HG03095 (cell line): ENCODE measurements around the gene SHC3.

ENCODE experiments used
- ATAC-seq: cut with Tn5 transposase; IDR thresholded peaks from one replicate; pipeline ENCODE4 v1.9.1; 2021; ENCODE audit warnings: moderate library complexity; ENCODE audit not compliant: unreplicated experiment

The SHC3 gene

DNA sequence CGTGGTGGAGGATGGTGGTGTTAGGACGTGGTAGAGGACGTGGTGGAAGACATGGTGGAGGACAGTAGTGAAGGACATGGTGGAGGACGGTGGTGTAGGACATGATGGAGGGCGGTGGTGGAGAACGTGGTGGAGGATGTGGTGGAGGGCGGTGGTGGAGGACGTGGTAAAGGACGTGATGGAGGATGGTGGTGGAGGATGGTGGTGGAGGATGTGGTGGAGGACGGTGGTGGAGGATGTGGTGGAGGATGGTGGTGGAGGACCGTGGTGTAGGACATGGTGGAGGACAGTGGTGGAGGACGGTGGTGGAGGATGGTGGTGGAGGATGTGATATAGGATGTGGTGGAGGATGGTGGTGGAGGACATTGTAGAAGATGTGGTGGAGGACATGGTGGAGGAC is 119.7 kb downstream of the SHC3 start:
- ATAC-seq, result no peak

DNA sequence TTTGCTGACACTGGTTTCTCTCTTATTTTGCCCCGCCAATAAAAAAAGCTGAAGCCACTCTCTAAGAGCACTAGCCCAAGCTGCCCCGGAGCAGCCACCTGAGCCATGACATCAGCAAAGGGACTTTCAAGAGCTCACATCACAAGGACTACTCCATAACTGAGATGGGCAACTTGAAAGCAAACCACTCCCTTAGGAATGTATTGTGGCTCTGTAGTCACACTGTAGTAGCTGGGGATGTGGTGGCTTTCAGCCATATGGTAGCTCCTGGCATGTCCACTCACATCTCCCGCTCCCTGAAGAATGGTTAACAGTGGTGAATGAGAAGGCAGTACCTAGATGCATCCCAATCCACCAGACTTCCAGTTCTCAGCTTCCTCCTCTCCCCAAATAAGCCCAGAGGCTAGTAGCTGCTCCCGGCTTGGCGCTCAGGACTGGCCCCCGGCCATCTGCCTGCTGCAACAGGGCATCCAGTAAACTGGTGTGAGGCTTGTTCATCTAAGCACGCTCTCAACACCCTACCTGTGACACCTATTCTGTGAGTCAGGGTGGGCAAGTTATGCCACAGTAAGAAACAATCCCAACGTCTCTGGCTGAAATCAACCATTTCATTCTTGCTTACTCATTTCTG is 123.6 kb downstream of the SHC3 start:
- no peak for ATAC-seq

DNA sequence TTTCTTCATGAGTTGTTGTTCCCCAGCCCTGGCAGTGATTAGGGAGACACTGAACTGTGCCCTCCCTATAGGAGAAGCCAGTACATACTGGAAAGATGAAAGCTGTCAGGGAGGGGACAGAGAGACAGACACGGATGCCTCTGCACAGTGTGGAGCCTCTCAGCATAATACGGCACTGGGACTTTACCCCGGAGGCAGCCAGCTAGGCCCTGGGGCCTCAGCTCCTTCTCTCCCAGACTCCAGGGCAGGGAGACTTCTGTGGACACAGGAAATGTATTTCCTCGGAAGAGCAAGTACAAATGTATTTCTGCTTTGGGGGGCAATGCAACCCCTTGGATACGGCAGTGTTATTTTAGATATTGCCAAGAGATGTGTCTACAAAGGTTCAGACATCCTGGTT is 125.3 kb downstream of the SHC3 start:
- ATAC-seq, result no peak

DNA sequence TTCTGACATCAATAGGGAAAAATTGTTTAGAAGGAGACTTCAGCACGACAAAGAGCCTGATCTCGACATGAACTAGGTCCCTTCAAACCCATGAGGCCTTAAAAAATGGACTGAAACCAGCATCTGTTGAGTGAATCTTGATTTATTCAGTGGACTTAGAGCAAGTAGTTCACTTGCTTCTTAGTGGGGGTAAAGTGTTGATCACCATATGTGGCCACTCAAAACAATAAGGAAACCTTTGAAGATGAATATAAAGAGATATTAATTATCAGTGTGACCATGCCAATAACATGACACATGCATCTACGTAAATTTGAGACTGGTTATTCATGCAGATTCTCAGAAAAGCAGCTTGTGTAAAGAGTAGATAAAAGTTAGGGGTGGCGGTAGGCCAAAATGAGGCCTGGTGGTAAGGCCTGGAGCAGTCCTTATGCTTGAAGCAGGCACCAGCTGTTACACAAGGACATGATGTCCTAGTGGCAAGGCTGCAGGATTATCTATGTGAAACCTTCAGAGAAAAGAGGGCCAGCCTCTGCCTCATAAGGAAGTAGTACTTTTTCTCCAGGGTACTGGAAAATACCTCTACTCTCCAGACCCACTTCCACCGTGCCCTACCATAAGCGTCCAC is 126.0 kb downstream of the SHC3 start:
- no peak for ATAC-seq

DNA sequence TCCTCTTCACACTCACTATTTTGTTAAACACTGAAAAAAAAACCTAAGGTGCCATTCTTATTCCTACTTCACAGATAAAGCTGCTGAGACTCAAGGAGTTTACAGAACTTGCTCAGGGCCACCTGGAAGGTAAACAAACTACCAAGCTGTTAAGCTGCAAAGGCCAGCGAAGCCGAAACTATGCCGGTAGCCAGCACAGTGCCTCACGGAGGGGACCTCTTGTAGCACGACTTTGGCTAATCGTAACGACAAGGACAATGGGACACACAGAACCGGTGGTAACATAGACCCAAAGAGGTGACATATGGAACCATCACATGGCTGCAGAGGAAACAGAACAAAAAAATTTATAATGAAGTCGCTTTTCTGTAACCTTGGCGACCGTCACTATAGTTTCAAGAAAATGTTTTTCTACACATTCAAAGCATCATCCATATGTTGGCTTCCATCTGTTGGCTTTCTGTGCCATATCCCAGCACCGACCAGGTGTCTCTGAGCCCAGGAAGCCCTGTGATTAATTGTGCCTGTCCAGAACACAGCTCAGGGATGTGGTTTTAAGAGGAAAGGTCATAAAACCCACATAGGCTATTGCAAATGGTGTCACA is 127.1 kb downstream of the SHC3 start:
- ATAC-seq, result no peak

DNA sequence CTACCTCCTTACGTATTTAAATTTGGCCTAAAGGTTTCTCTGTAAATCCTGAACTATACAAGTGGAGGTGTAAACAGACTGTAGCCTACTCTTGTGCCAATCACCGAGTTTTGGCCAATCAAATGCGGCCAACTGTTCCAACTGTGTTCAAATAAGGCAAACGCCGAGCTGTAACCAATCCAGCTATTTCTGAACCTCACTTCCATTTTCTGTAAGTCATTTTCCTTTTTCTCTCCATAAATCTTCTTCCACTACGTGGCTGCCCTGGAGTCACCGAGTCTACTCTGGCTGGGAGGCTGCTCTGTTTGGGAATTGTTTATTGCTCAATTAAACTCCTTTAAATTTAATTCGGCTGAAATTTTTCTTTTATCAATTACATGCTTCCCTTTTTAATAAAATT is 129.0 kb downstream of the SHC3 start:
- ATAC-seq, result no peak

DNA sequence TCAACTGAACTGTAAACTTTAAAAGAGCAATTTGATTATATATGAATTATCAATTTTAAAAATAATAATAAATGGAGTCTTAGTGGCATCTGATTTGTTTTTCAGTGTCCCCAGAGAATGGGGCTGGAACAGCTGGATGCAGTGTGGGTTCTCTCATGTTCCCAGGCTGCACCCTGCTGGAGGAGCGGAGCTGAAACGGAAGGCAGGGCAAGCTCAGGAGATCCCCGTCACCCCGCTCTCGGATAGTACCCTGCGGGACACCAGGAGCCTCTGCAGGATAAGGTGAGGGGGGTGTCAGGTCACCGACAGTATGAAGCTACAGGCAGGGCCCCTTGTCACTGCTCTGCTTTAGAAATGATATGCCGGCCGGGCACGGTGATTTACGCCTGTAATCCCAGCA is 130.0 kb downstream of the SHC3 start:
- no peak for ATAC-seq

DNA sequence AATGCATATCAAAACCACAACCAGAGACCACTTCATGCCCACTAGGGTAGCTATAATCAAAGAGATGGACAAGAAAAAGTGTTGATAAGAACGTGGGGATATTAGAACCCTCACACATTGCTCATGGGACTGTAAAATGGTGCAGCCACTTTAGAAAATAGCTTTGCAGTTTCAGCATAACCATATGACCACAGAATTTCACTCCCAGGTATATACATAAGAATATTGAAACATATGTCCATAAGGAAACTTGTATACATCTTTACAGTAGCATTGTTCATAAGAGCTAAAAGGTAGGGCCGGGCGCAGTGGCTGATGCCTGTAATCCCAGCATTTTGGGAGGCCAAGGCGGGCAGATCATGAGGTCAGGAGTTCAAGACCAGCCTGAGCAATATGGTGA is 131.0 kb downstream of the SHC3 start:
- no peak for ATAC-seq

DNA sequence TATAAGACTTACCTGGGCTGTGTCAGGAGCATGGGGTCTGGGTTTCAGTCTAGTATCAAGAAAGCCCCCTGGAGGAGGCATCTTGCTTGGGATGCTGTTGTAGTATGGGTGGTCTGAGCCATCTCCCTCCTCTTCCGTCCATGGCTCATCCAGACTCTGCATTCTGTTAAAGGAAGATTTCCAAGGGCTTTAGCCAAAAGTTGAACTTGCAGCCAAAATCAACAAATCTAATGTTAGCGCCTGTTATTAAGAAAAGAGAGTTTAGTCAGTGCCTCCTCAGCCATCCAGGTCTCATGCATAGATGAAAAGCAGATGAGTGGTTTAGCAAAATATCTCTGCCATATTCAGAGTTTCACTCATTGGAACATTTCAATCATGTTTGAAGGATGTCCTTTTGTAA is 131.8 kb downstream of the SHC3 start:
- ATAC-seq, result no peak

DNA sequence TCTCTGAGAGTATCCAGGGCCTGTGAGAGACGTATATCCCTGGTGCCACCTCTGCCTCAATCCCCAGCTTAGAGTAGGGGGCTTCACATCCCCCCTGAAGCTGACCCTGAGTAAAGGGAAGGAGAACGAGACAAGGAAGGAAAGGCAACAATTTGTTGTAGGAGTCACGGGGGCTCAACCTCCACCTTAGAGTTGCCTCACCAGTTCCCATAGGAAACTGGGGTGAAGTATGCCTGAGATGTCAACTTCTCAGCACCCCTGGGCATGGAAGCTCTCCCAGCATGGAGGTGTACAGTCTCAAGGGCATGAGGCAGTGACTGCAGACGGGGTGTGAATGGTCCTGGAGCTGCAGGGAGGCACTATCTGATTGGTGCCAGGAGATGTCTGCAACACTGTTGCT is 133.7 kb downstream of the SHC3 start:
- no peak for ATAC-seq

DNA sequence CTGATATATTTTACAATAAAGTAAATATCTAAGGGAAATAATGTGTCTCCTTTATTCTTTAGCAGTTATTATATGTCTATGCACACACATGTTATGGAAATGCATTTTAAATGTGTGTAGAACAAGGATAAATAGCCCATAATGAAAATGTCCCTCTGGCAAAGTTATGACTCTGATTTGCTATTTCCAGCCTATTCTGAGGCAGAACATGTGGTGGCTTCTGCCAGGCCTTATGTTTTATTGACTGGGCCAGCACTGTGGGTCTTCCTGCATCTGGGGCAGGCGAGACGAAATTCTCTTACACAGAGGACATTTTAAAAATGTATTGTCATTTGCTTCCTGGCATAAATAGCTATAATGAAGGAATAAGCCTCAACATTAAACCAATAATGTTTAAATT is 134.5 kb downstream of the SHC3 start:
- no peak for ATAC-seq

DNA sequence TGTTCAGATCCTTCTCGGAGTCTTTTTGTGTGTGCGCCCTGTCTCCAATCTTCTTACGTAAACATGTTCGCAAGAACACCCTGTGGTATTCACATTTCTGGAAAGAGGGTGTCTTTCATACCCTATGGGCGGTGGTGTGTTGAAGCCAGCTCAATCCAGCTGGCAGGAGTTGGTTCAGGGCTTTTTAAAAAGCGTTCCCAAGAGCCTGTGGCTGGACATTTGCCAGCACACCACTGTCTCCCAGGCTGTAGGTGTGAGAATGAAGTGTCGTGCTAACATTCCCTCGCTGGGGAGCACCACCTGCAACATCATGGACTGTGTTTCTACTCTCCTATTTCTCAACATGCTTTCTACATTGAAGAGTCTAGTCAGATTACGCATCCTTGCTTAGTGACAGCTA is 135.6 kb downstream of the SHC3 start:
- ATAC-seq, result no peak

DNA sequence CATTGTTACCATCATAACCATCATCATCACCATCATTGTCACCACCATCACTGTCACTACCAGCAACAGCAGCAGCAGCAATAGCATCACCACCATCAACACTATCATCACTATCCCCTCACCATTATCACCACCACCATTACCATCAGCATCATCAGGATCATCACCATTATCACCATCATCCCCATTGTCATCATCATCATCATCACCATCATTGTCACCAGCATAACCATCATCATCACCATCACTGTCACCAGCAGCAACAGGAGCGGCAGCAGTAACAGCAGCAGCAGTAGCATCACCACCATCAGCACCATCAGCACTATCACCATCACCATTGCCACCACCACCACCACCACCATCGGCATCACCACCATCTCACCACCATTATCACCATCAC is 139.0 kb downstream of the SHC3 start:
- ATAC-seq, result no peak

DNA sequence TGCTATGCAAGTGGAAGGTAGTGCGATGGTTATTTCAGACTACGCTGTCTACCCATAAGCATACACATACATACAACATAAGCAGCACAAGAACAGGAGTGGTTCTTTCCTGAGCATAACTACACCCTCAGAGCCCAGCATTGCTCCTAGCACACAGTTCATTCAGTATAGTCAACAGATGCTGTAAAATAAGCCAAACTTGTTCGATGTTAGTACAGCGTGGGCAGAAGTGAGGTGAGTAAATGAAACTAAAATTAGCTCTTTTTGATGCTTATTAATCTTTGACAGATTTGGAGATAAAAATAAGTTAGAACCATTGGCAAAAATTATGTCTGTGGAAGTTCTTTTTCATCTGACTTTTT is 139.5 kb downstream of the SHC3 start:
- ATAC-seq, result no peak

DNA sequence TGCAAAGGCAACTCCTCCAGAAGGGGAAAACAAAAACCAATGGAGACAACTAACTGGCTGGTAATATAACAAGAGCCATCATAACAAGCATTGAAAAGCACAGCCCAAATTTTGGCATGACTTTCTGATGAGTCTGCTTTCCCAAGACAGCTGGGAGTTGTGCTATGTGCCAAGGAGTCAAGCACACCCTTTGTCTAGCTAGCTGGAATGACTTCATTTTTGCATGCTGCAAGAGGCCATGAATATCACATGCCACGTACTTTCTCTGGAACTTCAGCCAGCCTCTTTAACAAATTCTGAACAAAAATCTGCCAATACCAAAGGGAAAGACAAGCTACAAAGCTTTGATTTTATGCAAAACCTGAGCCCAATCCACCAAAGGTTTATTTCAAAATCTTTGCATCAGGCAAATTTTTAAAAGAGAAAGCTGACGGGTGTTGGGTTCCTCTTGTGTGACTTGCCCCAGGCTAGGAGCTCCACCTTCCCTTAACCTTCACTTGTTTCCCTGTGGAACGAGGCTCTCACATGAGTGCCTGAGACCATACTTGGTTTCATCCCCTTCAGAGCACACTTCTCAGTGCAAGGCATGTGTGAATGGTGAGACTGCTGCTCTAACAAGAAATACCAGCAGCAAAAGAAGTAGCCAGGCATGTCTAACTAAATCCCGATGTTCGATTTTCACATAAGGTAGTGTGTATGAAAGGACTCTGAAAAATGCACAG is 140.1 kb downstream of the SHC3 start:
- no peak for ATAC-seq

DNA sequence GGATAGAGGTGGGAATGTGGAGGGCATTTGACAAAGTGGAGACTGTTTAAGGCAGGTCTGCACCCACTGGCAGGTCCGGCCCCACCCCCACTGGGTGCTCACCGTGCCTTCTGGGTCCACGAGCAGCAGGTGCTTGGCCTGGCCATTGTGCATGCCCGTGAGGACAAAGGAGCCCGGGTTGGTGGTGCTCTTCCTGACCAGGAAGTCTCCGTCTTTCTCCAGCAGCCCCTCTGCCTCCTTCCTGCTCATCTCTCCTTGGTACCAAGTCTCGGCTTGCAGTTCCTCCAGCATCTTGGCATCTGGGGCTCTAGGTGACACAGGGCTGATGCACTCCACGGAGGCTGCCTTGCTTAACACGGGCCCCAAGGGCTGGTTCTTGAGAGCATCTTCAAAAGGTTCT is 140.7 kb downstream of the SHC3 start:
- no peak for ATAC-seq

DNA sequence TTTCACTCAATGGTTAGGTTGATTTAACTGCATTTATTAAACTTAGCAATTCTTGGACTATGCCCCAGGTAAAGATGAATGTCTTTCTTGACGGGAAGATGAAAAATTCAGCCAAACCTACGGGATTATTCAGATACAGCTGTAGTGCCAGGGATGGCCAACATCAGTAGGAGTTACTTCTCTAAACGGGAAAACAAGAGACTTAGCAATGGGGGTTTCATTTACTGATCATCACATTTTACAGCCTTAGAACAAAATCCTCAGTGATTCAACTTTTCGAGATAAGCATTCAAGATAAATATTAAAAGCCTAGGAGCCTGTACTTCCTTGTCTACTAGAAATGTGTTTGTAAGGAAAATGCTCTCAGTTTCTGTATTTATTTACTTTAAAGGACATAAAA is 141.3 kb downstream of the SHC3 start:
- no peak for ATAC-seq

DNA sequence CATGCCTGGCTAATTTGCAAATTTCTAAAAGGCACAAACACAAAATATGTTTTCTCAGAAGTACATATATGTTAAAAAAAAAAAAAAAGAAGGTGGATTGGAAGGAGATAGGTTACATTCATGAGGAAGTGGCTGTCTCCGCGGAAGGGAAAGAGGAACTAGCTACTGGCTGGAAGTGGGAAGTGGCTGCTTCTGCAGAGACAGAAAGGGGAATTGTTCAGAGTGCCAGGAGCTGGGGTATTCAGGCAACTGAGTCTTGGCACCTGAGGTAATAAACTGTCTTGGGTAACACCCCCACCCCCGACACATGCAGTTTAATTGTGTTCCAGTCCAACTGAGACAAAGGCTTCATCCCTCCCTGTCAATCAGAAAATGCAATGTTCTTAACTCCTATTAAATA is 141.7 kb downstream of the SHC3 start:
- ATAC-seq, result no peak

DNA sequence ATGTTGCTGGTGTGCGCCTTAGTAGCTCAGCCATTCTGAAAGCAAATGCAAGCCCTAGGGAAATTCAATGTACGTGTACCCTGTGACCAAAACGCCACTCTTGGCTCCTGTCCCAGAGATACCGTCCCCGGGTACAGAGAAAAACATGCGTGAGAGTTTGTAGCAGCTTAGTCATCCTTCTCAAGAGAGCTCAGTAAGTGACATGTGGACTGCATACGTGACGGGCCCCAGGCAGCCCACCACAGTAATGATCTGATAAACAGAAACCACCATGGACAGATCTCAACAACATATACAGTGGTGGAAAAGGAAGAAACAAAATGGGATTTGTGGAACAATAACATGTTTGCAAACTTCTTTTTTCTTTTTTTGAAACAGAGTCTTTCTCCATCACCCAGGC is 142.2 kb downstream of the SHC3 start:
- no peak for ATAC-seq

DNA sequence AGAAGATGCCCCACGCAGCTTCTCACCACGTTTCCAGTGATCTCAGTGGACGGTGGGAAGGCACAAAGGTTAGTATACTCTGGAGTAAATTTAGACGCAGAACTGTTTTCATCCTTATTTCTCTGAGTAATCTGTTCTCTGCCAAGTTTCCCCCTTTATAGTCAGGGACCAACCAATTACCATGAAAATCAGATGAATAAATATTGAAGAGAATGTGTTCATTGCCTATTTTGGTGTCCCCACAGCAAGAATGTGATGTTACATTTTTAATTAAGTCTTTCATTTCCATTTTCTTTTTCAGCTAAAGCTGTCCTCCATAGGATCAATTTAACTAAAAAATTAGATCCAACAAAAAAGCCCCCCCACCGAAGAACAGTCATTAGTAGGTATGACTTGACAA is 146.0 kb downstream of the SHC3 start:
- no peak for ATAC-seq

DNA sequence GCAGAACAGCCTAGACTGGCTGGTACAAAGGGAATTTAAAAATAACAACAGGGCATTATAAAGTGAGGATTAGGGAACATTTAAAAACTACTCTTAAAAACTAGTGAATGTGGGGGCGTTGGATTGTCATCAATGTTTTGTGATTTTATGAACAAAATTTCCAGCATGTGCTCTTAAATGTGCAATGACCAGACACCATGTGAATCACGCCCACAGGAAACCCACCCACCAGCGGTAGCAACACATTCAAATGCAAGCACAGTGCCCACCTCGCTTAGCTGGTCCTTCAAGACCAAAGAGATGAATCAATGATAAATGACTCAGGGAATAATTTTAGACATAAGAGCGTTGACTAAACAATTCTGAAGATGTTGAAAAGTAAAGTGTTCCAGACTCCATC is 146.4 kb downstream of the SHC3 start:
- ATAC-seq, result no peak

DNA sequence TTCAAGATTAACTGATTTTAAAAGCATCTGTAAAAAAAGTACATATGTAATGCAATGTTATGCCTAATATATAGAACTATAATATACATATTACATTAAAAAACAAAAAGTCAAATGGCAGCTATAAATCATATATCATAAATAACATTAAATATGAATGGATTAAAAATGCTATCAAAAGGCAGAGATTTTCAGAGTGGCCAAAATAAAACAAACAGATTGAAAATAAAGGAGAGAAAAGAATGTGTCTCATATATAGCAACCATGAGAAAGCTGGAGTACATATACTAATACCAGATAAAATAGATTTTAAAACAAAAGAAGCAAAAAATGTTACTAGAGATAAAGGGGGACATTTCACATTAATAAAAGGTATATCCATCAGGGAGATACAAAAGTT is 148.8 kb downstream of the SHC3 start:
- no peak for ATAC-seq
